ENCODE measurements around the gene ADAM12.

ADAM12 gene

GRCh38 chr10:126374435-126374834 lies 13.8 kb downstream of the ADAM12 start:
- TF ChIP-seq, protein P1, sequence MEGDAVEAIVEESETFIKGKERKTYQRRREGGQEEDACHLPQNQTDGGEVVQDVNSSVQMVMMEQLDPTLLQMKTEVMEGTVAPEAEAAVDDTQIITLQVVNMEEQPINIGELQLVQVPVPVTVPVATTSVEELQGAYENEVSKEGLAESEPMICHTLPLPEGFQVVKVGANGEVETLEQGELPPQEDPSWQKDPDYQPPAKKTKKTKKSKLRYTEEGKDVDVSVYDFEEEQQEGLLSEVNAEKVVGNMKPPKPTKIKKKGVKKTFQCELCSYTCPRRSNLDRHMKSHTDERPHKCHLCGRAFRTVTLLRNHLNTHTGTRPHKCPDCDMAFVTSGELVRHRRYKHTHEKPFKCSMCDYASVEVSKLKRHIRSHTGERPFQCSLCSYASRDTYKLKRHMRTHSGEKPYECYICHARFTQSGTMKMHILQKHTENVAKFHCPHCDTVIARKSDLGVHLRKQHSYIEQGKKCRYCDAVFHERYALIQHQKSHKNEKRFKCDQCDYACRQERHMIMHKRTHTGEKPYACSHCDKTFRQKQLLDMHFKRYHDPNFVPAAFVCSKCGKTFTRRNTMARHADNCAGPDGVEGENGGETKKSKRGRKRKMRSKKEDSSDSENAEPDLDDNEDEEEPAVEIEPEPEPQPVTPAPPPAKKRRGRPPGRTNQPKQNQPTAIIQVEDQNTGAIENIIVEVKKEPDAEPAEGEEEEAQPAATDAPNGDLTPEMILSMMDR (IDR thresholded peaks at IDR 0.05; ENCODE audit: borderline replicate concordance, insufficient read depth, low read depth, low read length) = no peak
- H3K4me3 ChIP-seq (ENCODE audit: low read depth, low read length) = no peak overlapping the region

DNA sequence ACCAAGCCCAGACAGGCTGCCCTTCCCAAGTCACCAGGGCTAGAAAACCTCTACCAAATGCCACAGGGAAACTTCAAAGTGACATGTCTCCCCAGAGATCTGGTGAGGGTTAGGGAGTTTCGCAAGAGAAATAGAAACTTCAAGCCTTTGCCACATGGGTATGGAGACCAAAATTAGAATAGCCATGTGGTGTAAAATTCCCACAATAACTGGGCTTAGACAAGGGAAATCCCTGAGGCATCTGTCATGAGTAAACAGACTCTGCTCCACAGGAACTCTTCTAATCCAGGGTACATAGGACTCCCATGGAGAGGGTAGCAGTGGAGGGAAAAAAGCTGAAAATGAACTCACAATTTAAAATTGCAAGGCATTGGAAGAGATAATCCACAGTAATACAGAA lies 14.3 kb downstream of the ADAM12 start:
- H3K4me3 ChIP-seq (ENCODE audit: low read depth, low read length) = no peak overlapping the region
- TF ChIP-seq, protein P1 (IDR thresholded peaks at IDR 0.05; ENCODE audit: borderline replicate concordance, insufficient read depth, low read depth, low read length) = no peak

- H3K4me3 ChIP-seq (ENCODE audit: low read depth, low read length) = no peak overlapping the region
- TF ChIP-seq, protein P1 (IDR thresholded peaks at IDR 0.05; ENCODE audit: borderline replicate concordance, insufficient read depth, low read depth, low read length) = no peak
These were observed 15.1 kb downstream of the ADAM12 start for GRCh38 chr10:126373147-126373546.

- TF ChIP-seq, protein P1 (IDR thresholded peaks at IDR 0.05; ENCODE audit: borderline replicate concordance, insufficient read depth, low read depth, low read length) = no peak
- H3K4me3 ChIP-seq (ENCODE audit: low read depth, low read length) = no peak overlapping the region
These were observed 15.9 kb downstream of the ADAM12 start for GRCh38 chr10:126372396-126372795.

GRCh38 chr10:126369125-126369710 lies 19.1 kb downstream of the ADAM12 start:
- TF ChIP-seq, protein P1 (IDR thresholded peaks at IDR 0.05; ENCODE audit: borderline replicate concordance, insufficient read depth, low read depth, low read length) = no peak

DNA sequence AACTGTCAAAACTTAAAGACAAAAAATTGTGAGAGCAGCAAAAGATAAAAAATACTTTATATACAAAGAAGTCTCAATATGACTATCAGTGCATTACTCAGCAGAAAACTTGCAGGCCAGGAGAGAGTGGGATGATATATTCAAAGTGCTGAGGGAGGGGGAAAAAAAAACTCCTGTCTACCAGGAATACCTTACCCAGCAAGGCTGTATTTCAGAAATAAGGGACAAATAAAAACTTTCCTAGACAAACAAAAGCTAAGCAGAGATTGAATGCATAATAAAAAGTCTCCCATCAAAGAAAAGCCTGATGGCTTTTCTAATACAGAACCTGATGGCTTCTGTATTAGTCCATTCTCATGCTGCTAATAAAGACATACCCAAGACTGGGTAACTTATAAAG lies 31.1 kb downstream of the ADAM12 start:
- no peak overlapping the region for H3K4me3 ChIP-seq (ENCODE audit: low read depth, low read length)
- TF ChIP-seq, protein P1 (IDR thresholded peaks at IDR 0.05; ENCODE audit: borderline replicate concordance, insufficient read depth, low read depth, low read length) = no peak

More at GRCh38 chr10:126369125-126369710, 19.1 kb downstream of the ADAM12 start:
- H3K4me3 ChIP-seq (ENCODE audit: low read depth, low read length) = no peak overlapping the region

- H3K4me3 ChIP-seq (ENCODE audit: low read depth, low read length) = no peak overlapping the region
- TF ChIP-seq, protein P1 (IDR thresholded peaks at IDR 0.05; ENCODE audit: borderline replicate concordance, insufficient read depth, low read depth, low read length) = no peak
These were observed 34.6 kb downstream of the ADAM12 start for GRCh38 chr10:126353666-126354065.
